Measurements from ENCODE around the gene CPSF2.

The CPSF2 gene

GRCh38 chr14:92105073-92105892, 16.5 kb upstream of the CPSF2 start:
- TF ChIP-seq CTCF (IDR thresholded peaks at IDR 0.05; ENCODE audit: low read length, missing control alignments) = no peak
- H3K4me3 ChIP-seq (replicated peaks; ENCODE audit: low read depth, low read length) = peak overlapping the region; percentile 61
- no peak for DNase-seq (ENCODE audit: low read depth)

DNA sequence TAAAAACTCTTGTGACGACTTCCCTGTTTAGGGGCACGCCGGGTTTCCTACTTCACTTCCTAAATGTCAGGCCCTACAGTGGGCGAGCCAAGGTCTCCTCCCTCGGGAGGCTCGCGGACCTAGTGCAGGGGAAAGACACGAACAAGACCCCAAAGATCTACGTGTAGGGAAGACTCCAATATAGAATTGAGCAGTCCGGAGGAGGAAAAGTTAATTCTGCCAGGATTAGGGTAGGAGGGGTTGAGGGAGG, 16.0 kb upstream of the CPSF2 start:
- no peak for TF ChIP-seq CTCF (IDR thresholded peaks at IDR 0.05; ENCODE audit: low read length, missing control alignments)
- peak overlapping the region; percentile 61 for H3K4me3 ChIP-seq (replicated peaks; ENCODE audit: low read depth, low read length)
- peak; percentile 68 for DNase-seq (ENCODE audit: low read depth)

GRCh38 chr14:92106143-92106926, 15.4 kb upstream of the CPSF2 start, which contains the start of gene ATXN3:
TSS of gene ATXN3 (minus strand) at chr14:92106582. CDS start at chr14:92106552, 30 bp downstream.
- TF ChIP-seq CTCF (IDR thresholded peaks at IDR 0.05; ENCODE audit: low read length, missing control alignments) = peak; percentile 79
- DNase-seq (ENCODE audit: low read depth) = peak; percentile 99
- H3K4me3 ChIP-seq (replicated peaks; ENCODE audit: low read depth, low read length) = peak within 1 kb of the TSS; percentile 61

- TF ChIP-seq CTCF (IDR thresholded peaks at IDR 0.05; ENCODE audit: low read length, missing control alignments) = no peak
- H3K4me3 ChIP-seq (replicated peaks; ENCODE audit: low read depth, low read length) = no peak overlapping the region
- DNase-seq (ENCODE audit: low read depth) = no peak
Observed at GRCh38 chr14:92108345-92109254, 13.2 kb upstream of the CPSF2 start.

DNA sequence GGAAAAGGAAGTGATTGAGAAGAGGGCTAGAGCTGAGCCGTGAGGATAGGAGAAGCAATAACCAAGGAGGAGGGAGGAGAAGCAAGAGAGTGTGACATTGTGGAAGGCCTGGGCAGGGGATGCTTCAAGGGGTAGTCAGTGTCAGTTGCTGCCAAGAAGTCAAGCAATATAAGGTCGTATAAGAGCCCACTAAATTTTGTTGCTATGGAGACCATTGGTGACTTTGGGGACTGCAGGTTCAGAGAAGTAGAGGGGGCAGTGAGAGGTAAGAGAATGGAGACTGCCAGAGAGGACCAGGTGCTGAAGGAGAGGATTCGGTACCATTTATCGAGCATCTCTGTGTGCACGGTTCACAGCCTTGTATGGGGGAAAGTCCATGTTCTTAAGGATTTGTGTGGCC, 12.3 kb upstream of the CPSF2 start:
- no peak overlapping the region for H3K4me3 ChIP-seq (replicated peaks; ENCODE audit: low read depth, low read length)
- no peak for DNase-seq (ENCODE audit: low read depth)
- no peak for TF ChIP-seq CTCF (IDR thresholded peaks at IDR 0.05; ENCODE audit: low read length, missing control alignments)

DNA sequence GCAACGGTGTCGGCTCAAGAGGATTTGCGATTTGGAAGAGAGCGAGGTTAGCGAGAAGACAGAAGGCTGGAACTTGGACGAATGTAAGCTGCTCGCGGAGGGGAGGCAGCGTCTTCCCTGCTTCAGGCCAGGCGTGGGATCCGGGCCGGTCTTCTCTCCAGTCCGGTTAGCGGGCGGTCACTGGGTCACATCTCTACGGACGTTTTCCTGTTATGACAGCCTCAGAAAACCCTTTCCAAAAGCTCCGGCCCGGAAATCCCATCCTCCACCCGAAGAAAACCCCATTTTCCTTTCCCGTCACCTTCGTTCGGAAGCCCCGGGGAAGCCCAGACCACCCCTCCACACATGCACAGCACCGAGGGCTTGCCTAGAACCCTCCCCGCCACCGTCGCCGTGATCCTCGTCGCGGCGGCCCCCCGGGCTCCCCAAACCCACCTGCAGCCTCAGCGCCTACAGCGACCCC, 531 bp upstream of the CPSF2 start:
- DNase-seq (ENCODE audit: low read depth) = peak; percentile 49
- no peak for TF ChIP-seq CTCF (IDR thresholded peaks at IDR 0.05; ENCODE audit: low read length, missing control alignments)

More for the DNA sequence above, 531 bp upstream of the CPSF2 start:
- H3K4me3 ChIP-seq (replicated peaks; ENCODE audit: low read depth, low read length) = peak overlapping the region; percentile 94
